ENCODE measurements around the gene RIOX2.
"Not testable (repeated sequence)": the region's sequence is repeated elsewhere in the genome, so short reads cannot be mapped to it uniquely, and the experiment has no call there.

Gene RIOX2

DNA sequence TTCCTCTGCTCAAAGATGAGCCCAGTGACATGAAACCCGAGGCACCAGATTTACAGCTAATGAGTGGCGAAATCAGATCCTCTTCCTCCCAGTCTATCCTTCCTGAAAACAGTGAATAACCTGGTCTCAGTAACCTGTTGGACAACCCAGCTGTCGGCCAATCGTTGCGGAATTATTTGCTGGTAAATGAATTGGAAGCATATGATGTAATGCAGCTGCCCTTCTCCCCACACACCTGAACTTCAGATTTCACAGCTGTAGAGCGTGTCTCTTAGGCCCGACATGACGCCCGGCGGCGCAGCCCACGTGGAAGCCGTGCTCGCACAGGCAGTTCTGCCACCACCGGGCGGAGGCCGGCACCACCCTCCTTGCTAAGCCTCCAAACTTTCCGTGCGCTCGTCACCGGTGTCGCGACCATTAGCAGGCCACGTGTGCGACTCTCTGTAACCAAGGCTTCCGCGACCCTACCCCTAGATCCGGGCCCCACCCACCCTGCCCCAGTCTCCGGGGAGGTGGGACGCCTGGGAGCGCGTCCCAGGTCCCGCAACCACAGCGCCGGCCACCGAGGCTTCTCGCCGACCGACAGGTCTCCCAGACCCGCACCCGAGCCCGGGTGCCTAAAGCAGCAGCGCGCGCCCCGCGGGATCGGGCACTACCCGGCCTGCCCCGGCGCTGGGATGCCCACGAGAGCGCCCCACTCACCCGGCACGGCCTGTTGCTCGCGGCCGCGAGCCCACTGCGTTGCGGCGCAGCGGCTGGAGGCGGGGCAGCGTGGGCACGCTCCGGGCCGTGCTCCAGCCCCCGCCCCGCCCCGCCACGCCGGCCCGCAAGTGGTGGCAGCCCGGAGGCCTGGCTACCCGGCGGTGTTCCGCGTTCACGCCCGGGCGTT lies at the start of gene RIOX2:
Gene RIOX2 (minus strand): TSS at position 753 of the 889 bp plus-strand sequence. CDS start 4,838 bp downstream, outside the sequence.
- DNase-seq (ENCODE audit: low read depth): no peak

DNA sequence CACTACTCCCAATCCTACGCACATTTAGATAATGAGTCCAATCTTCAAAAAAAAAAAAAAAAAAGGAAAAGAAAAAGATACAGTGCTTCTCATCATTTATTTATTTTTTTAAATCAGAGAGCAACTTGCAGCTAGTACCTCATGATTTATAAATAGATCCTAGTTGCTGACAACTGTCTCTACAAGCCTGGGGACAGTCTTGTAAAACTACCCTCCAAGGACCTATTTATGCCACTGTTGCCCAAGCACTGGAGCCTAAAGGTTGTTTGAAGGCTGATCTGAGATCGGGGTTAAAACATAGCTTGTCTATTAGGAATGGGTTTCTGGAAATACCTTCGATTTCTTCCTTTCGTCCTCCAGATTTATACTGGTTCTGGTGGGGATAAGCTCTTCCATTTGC lies 48.2 kb upstream of the RIOX2 start:
- DNase-seq (ENCODE audit: low read depth): no peak

DNA sequence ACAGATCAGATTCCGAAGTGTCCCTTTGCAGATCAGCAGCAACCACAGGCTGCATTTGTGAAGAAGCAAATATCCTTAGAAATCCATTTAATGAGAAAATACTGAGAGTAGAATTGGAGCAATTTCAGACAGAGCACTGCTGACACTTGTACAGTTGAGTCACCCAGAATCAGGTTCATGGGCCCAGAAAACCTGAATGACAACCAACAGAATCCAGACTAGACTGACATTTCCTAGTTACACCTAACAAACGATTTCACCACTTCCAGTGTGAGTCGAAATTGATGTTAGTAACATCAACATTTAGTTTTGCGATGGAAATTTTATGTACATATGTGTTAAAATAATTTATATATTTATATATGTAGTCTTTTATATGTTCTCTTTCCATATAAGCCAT lies 46.1 kb upstream of the RIOX2 start:
- DNase-seq (ENCODE audit: low read depth): no peak

DNA sequence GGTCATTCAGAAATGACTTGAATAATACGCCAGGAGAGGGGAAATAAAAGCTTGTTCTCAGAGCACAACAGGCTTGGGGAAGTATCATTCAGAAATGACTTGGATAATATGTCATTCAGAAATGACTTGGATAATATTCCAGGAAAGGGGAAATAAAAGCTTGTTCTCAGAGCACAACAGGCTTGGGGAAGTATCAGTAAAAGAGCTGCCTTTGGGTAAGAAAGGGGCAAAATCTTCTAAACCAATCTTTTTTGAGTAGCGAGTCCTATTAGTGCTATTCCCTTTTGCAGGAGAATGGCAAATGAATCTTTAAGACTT lies 42.0 kb upstream of the RIOX2 start:
- DNase-seq (ENCODE audit: low read depth): no peak

DNA sequence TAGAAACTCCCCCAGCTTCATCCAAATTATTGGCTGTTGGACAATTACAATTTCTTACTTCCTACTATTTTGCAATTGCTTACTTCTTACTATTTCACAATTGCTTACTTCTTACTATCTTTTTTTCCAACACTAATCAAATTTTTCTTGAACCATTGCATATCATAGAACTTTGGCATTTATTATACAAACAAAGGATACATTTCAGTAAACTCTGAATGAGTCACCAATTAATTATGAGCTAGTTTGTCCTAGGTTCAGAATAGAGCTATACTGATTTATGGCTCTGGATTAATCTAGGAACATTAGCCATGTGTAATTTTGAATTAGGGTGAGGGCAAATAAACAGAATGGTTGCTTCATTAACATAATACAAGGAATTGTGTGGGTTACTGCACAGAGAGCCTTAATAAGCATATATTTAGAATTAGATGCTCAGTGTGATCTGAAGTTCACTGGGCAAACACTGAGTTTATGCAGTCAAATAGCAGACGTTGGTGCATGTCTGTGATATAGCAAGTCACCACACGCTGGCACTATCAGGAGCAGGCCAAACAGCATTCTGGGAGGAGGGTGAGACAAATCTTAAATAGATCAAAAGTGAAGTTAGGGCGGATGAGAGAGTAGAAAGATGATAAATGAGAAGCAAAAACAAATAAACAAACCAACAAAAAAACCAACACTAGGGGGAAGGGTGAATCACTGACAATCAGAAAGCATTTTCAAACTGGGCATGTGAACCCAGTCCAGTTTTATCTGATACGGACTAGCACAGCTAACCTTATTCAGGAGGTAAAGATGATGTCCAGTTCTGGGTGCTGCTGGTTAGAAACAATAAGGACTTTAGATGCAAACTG lies 41.4 kb upstream of the RIOX2 start:
- no peak for DNase-seq (ENCODE audit: low read depth)

DNA sequence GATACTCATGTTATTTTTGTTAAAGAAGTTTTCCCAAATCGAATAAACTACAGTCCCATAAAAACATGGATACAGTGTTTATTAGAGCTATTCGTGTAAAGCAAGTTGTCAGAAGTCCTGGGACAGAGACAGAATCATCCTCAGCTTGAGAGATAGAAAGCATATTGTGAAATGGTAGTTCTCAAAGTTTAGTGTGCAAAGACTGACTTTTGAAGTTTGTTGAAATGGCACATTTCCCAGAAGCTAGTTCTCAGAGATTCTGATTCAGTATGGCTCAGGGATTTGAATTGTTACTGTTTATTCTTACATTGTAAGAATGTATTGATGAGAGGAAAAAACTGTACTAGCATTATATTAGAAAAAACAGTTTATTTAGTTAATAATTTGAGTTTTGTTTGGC lies 40.7 kb upstream of the RIOX2 start:
- no peak for DNase-seq (ENCODE audit: low read depth)

DNA sequence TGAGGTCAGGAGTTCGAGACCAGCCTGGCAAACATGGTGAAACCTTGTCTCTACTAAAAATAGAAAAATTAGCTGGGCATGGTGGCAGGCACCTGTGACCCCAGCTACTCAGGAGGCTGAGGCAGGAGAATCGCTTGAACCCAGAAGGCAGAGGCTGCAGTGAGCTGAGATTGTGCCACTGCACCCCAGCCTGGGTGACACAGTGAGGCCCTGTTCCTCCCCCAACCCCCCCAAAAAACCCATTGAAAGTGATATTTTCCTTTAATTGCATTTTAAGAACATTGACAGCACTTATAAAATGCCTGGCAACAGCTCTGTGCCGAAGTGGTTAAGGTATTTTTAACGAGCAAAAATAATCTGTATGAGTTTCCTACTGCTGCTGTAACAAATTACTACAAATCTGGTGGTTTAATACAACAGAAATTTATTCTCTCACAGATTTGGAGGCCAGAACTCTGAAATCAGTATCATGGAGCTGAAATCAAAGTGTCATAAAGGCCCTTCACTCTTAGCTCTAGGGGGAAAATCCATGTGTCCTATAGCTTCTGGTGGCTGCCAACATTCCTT lies 38.7 kb upstream of the RIOX2 start:
- not testable (repeated sequence) for DNase-seq (ENCODE audit: low read depth)

DNA sequence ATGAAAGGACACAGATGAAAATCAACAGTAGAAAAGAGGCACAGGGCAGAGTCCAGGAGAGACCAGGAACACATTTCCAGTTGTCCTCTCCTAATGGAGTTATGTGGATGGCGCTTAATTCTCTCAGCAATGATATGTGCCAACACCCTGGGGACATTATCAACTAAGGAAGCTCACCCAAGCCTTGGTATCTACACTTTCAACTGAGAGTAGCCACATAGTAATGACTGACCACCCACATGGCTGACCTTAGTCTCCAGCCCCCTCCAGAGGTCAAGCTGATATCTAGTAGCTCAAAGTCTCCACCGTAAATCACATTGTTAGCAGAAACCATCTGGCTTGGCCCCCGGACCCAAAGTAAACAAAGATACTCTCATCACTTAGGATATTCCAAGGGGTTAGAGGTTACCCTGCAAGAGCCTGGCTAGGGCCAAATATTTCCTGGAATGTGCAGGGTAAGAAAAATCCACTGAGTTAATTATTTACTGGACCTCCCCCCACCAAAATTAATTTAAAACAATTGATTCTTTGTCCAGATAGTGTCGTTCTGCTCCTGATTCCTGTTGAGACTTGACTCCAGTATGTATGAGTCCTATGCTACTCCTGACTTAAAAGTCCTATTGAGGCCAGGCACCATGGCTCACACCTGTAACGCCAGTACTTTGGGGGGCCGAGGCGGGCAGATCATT lies 38.1 kb upstream of the RIOX2 start:
- DNase-seq (ENCODE audit: low read depth): no peak

DNA sequence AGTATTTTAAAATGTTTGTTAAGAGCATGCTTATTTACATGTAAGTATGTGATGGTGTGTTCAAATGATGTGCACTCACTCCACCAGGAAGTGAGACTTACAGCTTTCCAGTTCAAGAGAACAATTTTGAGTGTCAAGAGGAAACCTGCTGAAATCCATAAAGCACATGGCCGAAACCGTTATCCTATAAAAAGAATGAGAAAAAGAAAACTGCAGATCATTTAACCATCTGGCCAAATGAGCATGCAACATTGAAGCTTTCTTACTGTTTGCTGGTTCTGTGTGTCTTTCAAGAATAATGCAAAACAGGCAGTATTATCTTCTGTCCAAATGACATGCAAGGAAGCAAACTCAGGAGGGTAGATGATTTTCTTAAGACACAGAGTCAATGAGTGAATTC lies 36.6 kb upstream of the RIOX2 start:
- no peak for DNase-seq (ENCODE audit: low read depth)

DNA sequence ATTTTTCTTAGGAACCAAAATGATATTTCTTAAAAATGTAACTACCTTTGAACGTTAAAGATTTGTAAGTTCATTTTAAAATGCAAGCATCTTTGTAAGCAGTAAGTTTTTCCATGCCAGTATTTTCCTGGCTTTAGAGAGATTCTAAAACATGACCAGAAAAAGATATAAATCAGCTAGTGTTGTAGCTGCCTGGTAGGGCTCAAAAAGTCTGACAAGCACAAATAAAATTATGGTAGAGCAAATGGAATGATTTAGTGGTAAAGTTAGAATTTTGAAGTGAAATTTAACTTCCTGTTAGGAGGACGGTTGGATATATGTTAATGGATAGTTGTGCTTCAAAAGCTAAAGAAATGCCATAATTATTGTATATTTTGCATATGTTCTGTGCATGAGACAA lies 33.2 kb upstream of the RIOX2 start:
- DNase-seq (ENCODE audit: low read depth): no peak

DNA sequence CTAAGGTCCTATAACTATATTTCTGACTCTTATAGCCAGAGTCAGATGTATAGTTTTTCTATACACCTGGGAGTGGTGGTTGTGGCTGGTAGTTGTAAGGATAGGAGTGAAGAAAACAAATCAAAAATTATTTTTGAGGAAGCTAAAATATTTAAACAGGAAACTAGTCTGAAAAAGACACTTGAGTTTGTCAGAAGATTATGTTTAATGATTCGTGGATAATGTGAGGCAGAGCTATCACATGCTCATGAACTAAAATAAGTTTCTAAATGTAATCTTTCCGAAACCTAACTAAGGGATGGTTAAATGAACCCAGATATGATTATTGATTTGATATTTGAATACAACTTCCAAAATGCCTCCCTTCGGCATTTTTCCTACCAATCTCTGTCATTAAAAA lies 32.5 kb upstream of the RIOX2 start:
- DNase-seq (ENCODE audit: low read depth): no peak

DNA sequence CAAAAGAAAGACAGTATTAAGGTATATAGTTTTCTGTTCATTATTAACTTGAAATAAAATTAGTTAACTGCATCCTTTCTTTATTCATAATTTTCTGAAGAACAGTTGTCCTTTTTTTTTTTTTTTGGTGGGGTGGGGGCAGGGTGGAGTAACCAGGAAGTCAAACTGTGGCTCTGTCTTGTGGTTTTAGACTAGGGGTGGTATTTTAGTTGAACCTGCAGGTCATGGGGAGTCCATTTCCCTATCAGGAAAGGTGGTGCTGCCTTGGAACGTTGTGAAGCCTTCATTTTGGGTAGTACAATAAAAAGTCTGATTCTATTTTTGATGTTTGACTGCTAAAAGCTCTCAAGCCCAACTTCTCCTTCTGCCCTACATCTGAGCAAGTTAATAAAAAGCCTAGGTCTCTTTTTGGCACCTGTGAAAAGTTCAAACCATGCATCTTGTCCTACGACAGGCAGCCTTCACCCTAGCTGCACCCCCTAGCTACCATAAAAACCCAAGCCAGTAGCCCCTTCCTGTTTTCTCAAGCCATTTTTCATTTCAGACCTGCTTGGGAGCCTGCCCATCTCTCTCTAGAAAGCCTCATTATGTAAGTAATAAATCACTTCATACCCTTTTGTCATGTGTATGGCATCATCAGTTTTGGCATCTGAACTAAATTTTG lies 31.2 kb upstream of the RIOX2 start:
- DNase-seq (ENCODE audit: low read depth): no peak

DNA sequence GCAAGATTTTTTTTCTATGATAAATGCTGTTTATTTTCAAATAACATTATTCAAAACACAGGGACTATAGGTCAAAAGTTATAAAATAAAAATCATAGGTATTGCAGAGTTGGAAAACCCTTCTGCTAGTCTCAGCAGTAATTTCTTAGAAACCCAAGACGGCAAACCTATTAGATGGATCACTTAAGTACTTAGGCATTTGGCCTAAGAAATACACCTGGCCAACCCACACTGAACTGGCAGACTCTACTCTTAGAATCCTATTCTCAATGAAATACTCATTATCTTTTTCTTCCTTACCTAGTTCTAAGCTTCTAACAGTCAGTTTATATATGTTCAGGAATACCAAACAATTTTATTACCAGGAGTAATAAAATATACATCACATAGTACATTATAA lies 30.5 kb upstream of the RIOX2 start:
- DNase-seq (ENCODE audit: low read depth): no peak

DNA sequence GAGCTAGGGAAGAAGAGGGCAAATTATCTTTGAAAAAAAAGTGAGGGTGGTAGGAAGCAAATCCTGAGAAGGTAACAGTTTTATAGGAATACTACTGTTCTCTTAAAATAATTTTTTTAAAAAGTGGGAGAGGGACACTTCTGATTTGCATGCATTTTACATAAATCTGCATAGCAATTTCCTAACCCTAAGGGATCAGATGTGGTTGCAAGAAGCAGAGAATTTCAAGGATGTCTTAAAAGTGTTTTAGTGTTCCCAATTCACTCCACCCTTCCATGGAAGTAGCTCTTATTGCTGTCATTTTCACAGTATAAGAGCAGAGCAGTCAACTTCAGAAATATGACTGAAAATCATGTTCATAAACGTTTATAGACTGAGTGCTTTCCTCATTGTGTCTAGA lies 27.8 kb upstream of the RIOX2 start:
- DNase-seq (ENCODE audit: low read depth): no peak

DNA sequence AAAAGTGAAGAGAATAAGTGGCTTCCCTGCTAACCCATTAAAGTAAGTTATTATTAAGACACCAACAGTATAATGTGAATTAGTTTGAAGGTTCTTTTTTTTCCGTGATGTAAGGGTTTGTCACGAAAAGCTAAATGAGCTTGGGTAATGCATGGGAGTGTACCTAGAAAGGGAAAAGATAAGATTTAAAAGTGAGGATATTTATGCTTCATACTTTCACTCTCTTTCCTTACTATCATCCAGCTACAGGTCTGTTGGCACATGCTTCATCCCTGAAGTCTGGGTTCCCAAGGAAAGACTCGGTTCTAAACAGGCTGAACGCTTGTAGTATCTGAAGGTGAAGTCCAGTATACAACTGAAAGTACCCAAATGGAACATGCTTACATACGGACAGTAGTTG lies 26.9 kb upstream of the RIOX2 start:
- no peak for DNase-seq (ENCODE audit: low read depth)

DNA sequence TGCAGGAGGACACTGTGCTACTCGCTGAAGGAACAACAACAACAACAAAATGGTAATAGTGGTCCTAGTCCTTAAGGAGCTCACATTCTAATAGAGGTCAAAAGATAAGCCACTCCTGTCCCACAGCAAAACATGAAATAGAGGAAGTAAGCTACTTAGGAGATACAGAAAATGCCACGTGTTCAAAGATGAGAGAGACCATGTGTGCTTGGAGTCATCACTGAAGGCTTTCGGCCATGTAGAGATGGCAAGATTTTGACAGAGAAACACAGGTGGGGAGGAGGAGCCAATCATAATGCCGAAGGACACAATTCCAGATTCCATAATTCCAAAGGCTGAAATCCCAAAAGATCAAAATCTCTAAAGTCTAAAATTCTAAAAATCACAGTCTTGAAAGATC lies 24.8 kb upstream of the RIOX2 start:
- no peak for DNase-seq (ENCODE audit: low read depth)

DNA sequence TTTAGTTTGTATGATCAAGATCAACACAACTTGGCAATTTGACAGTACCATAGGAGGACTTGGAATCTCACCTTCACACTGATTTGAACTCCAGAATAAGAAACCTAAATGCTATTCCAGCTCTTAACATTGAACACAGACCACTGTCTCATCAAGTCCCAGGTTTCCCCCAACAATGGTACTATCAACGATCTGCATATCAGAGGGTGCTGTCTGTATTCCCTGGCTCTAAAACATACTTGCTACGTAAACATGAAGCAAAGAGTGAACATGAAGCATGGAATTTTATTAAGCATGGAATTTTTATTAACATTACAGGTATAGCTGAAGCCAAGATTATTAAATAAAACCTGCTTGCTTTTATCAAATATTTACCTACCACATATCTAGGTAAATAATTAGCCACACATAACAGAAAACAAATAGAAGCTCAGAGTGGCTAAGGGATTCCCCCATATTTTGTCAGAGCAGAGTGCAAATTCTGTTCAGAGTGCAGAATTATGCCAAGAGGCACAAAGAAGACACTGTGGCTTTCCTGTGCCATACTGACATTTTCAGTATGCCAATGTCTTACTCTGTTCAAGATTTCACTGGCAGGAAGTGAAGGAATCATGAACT lies 22.2 kb upstream of the RIOX2 start:
- DNase-seq (ENCODE audit: low read depth): no peak

DNA sequence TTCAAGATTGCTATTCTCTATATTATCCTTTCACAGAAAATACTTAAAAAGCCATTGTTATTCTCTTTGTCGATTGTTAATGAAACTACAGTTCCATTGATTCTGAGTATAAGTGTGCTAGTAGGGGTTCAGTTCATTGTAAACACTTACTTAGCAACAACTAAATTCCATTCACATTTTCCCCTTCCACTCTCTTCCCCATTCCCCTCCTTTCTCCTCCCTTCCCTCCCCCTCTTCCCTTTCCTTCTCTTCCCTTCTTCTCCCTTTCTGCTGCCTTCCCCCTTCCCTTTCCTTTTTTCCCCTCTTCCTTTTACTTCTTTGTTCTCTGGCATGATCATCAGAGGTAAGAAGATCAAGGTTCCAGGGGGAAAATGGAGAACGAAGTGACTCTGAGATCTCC lies 21.3 kb upstream of the RIOX2 start:
- no peak for DNase-seq (ENCODE audit: low read depth)

DNA sequence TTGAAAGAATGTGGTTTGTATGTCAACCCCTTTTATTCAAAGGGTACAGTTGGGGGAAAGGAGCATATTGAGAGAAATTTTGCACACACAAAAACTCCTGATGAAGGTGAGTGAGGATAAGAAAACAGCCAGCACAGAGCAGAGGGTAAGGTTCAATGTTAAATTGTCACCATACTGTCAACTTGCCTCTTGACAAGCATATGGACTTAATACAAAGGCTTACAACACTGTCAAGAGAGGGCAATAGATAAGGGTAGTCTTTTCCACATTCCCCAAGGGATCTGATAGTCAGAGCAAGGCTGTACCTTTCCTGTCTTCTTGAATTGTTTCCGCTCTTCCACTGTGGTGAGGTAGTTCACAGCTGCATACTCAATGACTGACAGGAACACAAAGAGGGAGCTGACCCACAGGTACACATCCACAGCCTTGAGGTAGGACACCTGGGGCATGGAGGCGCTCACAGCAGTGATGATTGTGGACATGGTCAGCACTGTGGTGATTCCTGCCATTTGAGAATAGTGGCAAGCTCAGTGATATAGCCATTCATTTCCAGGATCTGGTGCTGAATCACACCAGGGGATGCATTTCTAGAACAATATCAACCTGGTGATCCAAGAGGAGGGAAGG lies 20.4 kb upstream of the RIOX2 start:
- DNase-seq (ENCODE audit: low read depth): no peak

DNA sequence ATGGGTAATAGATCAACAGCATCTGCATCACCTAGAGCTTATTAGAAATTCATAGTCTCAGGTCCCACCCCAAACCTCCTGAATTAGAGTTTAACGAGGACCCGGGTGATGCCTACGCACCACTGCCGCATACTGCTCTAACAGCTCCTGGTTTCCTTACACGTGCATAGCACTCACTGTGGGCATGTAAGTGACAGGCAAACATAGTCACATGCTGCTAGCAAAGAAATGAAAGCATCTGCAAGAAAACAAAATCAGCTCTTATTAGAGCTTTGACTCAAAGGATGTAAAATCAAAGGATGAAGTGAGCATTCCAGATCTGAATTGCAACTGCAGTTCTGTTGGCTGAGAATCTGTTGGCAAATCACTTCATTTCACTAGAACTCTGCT lies 19.1 kb upstream of the RIOX2 start:
- no peak for DNase-seq (ENCODE audit: low read depth)

Measured in non-pigmented ciliary epithelial cell (primary cell).